ENCODE results near the gene BCAS3.

The BCAS3 gene

DNA sequence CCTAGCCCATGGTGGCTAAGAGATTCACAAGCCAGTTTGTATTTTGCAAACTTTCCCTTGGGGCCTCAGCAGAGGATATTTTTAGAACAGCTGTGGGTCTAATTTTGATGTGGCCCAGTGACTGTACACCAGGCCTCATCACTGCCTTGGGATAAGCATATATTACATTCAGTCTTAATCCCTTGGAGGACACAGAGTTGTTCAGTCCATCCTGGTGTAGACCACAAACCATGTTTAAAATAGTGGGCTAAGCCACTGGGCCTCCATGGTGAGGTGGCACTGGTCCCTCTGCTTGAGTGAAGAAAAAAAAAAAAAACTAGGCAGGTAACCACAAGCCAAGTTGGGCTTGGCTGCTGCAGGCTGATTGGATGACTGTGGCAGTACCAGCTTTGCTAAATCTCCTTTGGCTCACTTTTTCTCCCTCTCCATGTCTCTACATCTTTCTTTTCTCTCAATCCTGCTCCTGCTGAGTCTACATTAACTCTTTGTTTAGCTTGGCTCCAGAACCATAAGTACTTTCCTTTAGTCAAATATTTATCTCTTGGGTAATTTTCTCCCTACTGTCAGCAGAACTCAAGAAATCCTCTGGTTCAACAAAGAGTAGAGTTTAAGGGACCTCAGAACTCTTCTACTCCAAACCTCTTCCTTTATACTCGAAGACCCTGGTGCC is 602.0 kb downstream of the BCAS3 start:
- DNase-seq, result no peak

DNA sequence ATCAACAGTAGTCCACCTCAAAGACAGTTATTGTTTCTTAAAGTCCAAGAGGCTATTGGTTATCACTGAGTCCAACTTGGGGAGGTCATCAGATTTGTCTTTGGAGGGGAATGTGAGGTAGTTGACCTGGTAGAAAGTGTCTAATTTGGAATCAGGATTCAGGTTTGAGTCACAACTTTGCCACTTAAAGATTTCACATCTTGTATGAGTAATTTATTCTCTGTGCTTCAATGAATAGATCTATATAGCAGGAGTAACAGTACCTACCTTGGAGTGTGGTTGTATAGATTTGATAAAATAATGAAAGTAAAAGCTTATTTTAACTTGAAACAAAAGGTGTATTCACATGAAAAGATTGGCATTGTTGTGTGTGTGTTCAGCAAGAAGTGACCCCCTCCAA is 602.7 kb downstream of the BCAS3 start:
- DNase-seq, result no peak

- no peak for DNase-seq
Measured at GRCh38 chr17:61280851-61281250, 603.2 kb downstream of the BCAS3 start.

- DNase-seq, result no peak
Measured at GRCh38 chr17:61282377-61282776, 604.7 kb downstream of the BCAS3 start.

DNA sequence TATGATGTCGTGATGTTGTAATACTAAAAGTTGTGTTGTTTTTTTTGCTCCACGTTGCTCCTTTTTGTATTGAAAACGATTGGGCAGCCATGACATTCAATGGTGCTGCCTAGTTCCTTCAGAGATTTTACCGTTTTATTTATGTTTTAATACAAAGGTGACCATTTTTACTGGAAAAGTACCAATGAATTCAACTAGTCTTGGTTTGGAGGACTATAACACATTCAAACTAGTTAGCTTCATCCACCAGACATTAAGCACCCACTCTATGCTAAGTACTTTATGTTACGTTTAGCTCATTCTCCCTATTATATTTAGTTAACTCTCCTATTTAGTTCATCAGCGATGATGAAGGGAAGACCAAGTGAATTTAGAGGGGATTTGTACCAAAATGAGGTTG is 605.4 kb downstream of the BCAS3 start:
- DNase-seq, result no peak

DNA sequence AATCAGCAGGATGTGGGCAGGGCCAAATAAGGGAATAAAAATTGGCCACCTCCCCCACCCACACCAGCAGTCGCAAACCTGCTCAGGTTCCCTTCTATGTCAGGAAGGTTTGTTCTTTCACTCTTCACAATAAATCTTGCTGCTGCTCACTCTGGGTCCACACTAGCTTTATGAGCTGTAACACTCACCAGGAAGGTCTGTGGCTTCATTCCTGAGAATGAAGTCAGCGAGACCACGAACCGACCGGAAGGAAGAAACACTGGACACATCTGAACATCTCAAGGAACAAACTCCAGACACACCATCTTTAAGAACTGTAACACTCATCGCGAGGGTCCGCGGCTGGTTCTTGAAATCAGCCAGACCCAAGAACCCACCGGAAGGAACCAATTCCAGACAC is 606.5 kb downstream of the BCAS3 start:
- DNase-seq, result no peak

DNA sequence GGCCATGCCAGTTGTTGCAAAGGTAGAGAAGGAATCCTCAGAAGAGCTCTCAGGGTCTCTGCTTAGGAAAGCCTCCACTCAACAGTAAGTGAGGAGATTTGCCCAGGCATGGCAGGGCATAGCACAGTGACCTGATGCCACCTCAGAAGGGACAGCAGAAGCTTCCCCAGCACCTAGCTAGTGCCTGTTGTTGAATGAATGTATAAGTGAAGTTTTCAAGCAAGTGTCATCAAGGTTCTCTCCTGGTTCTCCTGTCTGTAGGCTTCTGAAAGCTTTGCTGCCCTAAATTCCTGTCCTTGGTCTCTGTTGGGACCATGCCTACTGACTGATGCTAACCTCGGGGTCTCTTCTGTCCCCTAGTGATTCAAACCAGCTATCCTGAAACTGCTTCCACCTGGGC is 607.1 kb downstream of the BCAS3 start:
- DNase-seq, result no peak

GRCh38 chr17:61285526-61286320 is 608.1 kb downstream of the BCAS3 start:
- DNase-seq, result no peak

DNA sequence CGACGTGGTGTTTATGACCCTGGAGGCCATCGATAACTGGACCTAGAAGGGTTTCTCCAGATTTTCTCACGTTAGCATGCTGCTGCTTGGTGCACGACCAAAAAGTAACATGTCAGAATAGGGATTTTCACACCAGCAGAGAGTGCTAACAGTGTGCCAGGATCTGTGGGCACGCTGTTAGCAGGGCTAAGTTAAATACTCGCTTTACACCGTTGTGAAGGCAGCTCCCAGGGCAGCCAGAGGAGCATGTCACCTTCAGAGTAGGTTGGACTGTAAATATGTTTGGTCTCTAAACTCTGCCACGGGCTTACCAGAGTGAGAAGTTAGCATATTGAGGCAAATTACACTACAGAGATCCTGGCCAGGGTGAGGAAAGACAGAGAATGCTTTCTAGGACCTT is 608.8 kb downstream of the BCAS3 start:
- DNase-seq, result no peak

GRCh38 chr17:61289408-61290385 is 612.0 kb downstream of the BCAS3 start:
- DNase-seq, result no peak

- no peak for DNase-seq
Measured at GRCh38 chr17:61291451-61292285, 614.0 kb downstream of the BCAS3 start.

- no peak for DNase-seq
Measured at GRCh38 chr17:61294286-61294685, 616.6 kb downstream of the BCAS3 start.

DNA sequence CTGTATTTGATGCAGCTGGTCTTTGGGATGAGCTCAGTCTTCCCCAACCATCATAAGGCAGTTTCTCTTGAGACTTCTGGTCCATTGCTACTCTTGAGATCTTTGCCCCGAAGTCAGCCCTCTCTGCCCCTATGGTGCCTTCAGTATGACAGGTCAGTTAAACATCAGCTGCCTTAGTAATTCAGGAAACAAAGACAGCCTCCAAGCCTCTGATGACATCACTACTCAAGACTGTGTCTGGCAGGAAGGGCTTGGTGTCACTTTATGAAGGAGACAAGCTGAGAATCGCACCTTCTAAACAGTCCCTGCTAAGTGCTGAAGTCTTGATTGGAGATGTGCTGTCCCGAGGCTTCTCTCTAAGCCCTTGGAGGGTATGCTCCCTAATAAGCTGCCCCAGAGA is 617.1 kb downstream of the BCAS3 start:
- DNase-seq, result no peak

GRCh38 chr17:61296058-61296457 is 618.4 kb downstream of the BCAS3 start:
- no peak for DNase-seq

DNA sequence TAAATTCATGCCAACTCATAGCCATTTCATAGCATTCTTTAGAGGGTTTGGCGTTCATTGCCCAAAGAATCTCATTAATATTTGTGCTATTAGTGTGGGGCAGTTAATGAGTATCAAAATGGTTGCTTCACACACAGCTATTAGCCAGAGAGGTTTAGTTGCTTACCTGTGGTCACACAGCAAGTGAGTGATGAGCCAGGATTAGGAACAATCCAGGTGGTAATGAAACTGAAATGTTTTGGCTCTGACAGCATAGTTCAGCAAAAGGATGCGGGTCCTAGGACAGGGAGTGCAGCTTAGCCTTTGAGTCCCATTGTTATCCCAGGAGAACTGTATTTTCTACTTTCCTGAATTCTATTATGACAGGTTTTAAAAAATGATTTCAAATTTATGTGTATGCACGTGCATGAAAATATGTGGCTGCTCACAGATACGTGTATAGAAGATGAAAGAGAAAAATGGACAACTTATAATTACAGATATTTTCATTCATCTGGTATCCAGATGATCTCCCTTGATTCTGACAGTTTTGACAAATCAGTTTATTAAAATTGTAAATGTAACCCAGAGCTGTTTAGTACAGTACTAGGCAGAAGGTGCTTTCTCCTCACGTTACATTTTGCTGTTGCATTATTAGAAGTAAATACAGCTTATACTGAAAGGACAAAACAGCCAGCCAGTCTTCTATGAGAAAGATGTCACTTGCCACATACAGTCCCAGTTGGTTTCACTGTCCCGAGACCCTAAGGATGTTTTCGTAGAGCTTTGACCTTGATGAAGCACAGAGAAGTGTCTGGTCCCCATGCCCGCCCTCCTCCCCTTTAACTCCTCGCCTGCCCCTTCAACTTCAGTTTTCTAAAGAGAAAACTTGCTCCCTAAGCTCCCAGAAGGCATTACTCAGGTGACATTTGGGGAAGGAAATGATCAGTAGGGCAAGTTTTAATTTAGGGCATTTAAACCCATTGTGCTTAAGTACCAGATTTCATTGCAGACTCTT is 622.2 kb downstream of the BCAS3 start:
- DNase-seq, result no peak

DNA sequence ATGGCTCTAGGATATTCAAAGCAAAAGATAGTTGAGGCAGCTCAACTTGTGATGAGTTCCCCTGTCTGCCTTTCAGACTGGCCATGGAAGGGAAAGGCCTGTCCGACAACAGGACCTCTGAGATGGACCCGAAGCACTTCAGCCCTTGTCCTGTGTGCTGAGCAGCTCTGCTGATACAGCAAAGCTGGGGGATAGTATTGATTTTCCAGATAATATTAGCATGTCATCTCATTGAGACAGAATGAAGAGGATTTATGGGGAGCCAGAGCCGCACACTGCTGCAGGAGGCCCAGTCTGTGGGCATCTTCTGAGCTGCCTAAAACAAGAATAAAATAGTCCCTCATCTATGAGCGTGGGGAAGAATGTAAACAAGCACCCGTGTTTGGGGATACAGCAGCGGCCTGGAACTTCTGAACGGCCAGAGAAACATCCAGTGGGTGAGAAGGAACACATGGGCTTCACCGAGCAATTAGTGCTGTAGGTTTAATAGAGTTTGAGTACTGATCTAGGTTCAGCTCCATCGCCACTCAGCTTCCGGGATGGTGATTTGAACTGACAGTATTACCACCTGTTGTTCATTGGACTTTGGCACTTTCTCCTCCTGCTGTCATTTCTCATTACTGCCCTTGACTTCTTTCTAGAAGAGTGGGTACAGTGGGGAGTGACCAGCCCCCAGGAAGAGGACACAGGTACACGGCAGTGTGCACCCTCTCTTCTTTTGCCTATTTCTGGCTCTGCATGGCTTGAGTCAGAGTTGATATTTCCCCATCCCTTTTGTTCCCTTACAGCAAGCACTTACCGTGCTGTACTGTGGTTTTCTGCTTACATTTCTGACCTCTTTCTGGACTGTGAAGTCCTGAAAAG is 625.5 kb downstream of the BCAS3 start:
- no peak for DNase-seq

- DNase-seq, result no peak
Measured at GRCh38 chr17:61303817-61304096, 626.1 kb downstream of the BCAS3 start.

- no peak for DNase-seq
Measured at GRCh38 chr17:61305024-61305423, 627.4 kb downstream of the BCAS3 start.

GRCh38 chr17:61306003-61306402 is 628.4 kb downstream of the BCAS3 start:
- DNase-seq, result no peak
